ENCODE data around the gene ZNF221. TPM values are rescaled to one million over a fixed set of nuclear protein-coding genes. Genes with fewer than 3 reads are reported as not detected.

Gene ZNF221
- polyA plus RNA-seq, 2 of the 4 experiments (the other 2 are of a cell fraction), result 1.6 TPM

DNA sequence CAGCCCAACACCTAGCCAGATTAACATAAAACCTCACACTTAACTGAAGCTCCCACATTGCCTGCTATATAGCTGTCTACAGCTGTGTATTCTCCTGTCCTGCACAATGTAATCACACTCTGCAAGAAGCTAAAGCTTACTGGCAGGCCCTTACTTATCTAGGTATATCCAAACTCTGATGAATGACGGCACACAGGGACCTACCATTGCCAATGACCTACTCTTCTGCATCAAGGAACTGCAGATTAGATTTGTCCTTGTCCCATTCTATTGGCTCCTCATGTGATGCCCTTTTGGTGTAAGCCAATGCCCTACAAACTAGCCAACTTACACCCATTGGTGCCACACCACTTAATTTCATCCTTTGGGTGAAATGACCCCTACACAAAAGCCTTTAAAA lies 42.4 kb upstream of the ZNF221 start:
- ChIA-PET POLR2A (no interaction called here), CTCF (no interaction called here)
- FAIRE-seq (peak; percentile 23), DNase-seq (ENCODE audit: low read depth in 1 of 2, low spot score in 1 of 2) (no peak), ATAC-seq (no peak; a peak in 1 of 6 replicates)
- 4% methylated on average over 1 of the region's 1 CpG for WGBS (ENCODE audit: missing lambda C conversion rate)
- Histone ChIP-seq H3K4me2 (no peak overlapping the region), H3K4me3 (no peak overlapping the region), H3K27ac (no peak overlapping the region), H3K4me1 (no peaks in the 10 kb centered on the region), H3K9me3 (peaks cover 92% of the 10 kb centered on the region)
- TF ChIP-seq EP300 (IDR thresholded peaks at IDR 0.05) (no peak), HOXB5 (CRISPR knock-in tag; IDR thresholded peaks at IDR 0.05) (no peak), EHF (CRISPR knock-in tag; IDR thresholded peaks at IDR 0.05) (no peak), HOXA7 (CRISPR knock-in tag; IDR thresholded peaks at IDR 0.05) (no peak), JUN (IDR thresholded peaks at IDR 0.05) (no peak), CEBPB (IDR thresholded peaks at IDR 0.05) (no peak), RARB (CRISPR knock-in tag; IDR thresholded peaks at IDR 0.05) (no peak), ZFP36 (IDR thresholded peaks at IDR 0.05; ENCODE audit: borderline replicate concordance, partially characterized antibody) (no peak), POLR2A (IDR thresholded peaks at IDR 0.05; ENCODE audit: low read length) (no peak), POLR2AphosphoS2 (conservative IDR thresholded peaks at IDR 0.05; ENCODE audit: low read length) (no peak)
- TF ChIP-seq, protein P1, sequence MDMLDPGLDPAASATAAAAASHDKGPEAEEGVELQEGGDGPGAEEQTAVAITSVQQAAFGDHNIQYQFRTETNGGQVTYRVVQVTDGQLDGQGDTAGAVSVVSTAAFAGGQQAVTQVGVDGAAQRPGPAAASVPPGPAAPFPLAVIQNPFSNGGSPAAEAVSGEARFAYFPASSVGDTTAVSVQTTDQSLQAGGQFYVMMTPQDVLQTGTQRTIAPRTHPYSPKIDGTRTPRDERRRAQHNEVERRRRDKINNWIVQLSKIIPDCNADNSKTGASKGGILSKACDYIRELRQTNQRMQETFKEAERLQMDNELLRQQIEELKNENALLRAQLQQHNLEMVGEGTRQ (IDR thresholded peaks at IDR 0.05), result no peak

DNA sequence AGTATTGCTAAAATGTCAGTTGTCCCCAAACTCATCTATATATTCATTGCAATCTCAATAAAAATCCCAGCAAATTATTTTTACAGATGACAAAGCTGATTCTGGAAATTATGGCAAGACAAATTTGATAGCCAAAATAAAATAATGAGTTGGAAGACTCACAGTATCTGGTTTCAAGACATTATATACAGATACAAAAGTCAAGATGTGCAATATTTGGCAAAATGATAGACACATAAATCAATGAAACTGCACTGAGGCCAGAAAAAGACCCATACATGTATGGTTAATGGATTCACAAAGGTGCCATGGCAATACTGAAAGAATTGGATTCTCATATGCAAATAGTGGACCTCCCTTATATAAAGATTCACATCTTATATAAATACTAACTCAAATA lies 40.1 kb upstream of the ZNF221 start:
- no peak for TF ChIP-seq POLR2A (IDR thresholded peaks at IDR 0.05; ENCODE audit: low read length)
- no peak for FAIRE-seq
- peaks cover 92% of the 10 kb centered on the region for H3K9me3 ChIP-seq
- no peak overlapping the region for H3K4me2 ChIP-seq
- H3K27ac ChIP-seq, result no peak overlapping the region
- POLR2A ChIA-PET, result no interaction called here
- no peak for ATAC-seq
- DNase-seq (ENCODE audit: low read depth in 1 of 2, low spot score in 1 of 2), result no peak
- no peaks in the 10 kb centered on the region for H3K4me1 ChIP-seq
- no peak overlapping the region for H3K4me3 ChIP-seq
- CTCF ChIA-PET, result no interaction called here

DNA sequence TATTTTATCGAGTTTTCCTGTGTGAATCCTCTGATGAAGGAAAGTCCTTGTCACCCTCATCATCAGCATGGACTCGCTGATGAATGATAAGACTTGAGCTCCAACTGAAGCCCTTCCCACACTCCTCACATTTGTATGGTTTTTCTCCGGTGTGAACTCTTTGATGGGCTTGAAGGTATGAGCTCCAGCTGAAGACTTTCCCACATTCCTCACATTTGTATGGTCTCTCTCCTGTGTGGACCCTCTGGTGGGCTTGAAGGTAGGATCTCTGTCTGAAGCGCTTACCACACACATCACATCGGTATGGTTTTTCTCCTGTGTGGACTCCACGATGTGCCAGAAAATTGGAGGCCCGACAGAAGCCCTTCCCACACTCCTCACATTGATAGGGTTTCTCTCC lies 37.6 kb upstream of the ZNF221 start:
- FAIRE-seq, result no peak
- no peak overlapping the region for H3K4me3 ChIP-seq
- ChIA-PET CTCF (interaction anchor here (1.0 to 1.3 kb wide), 3 partner anchors 12 to 168 kb away, joined by 3 to 4 read pairs (median 3); no protein-coding TSS in a partner anchor), POLR2A (no interaction called here)
- peak in 1 of 2 experiments; percentile 27 for DNase-seq (ENCODE audit: low read depth in 1 of 2, low spot score in 1 of 2)
- TF ChIP-seq, protein P2, sequence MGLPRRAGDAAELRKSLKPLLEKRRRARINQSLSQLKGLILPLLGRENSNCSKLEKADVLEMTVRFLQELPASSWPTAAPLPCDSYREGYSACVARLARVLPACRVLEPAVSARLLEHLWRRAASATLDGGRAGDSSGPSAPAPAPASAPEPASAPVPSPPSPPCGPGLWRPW (IDR thresholded peaks at IDR 0.05), result no peak
- TF ChIP-seq, protein P3, sequence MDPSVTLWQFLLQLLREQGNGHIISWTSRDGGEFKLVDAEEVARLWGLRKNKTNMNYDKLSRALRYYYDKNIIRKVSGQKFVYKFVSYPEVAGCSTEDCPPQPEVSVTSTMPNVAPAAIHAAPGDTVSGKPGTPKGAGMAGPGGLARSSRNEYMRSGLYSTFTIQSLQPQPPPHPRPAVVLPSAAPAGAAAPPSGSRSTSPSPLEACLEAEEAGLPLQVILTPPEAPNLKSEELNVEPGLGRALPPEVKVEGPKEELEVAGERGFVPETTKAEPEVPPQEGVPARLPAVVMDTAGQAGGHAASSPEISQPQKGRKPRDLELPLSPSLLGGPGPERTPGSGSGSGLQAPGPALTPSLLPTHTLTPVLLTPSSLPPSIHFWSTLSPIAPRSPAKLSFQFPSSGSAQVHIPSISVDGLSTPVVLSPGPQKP (IDR thresholded peaks at IDR 0.05; ENCODE audit: low read depth, low read length), result no peak
- TF ChIP-seq JUN (IDR thresholded peaks at IDR 0.05) (no peak), TFCP2L1 (CRISPR knock-in tag; IDR thresholded peaks at IDR 0.05) (no peak), FOSB (CRISPR knock-in tag; IDR thresholded peaks at IDR 0.05) (no peak), EP300 (IDR thresholded peaks at IDR 0.05) (no peak), CHD4 (IDR thresholded peaks at IDR 0.05; ENCODE audit: borderline replicate concordance) (no peak), FOSL2 (IDR thresholded peaks at IDR 0.05) (no peak), FOSL2 (CRISPR knock-in tag; IDR thresholded peaks at IDR 0.05) (no peak), HEYL (CRISPR knock-in tag; IDR thresholded peaks at IDR 0.05) (no peak), MYC (IDR thresholded peaks at IDR 0.05; ENCODE audit: borderline replicate concordance, low read length) (no peak), HOXB5 (CRISPR knock-in tag; IDR thresholded peaks at IDR 0.05) (no peak), CBX8 (IDR thresholded peaks at IDR 0.05) (no peak), RCOR1 (IDR thresholded peaks at IDR 0.05; ENCODE audit: low read depth, low read length) (no peak), RNF2 (IDR thresholded peaks at IDR 0.05; ENCODE audit: borderline replicate concordance, low read depth) (no peak), MAZ (IDR thresholded peaks at IDR 0.05; ENCODE audit: borderline replicate concordance, low read depth, low read length) (no peak), NR3C1 (IDR thresholded peaks at IDR 0.05) (no peak)
- TF ChIP-seq, protein P4, sequence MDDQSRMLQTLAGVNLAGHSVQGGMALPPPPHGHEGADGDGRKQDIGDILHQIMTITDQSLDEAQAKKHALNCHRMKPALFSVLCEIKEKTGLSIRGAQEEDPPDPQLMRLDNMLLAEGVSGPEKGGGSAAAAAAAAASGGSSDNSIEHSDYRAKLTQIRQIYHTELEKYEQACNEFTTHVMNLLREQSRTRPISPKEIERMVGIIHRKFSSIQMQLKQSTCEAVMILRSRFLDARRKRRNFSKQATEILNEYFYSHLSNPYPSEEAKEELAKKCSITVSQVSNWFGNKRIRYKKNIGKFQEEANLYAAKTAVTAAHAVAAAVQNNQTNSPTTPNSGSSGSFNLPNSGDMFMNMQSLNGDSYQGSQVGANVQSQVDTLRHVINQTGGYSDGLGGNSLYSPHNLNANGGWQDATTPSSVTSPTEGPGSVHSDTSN (IDR thresholded peaks at IDR 0.05), result no peak
- TF ChIP-seq, protein P5, sequence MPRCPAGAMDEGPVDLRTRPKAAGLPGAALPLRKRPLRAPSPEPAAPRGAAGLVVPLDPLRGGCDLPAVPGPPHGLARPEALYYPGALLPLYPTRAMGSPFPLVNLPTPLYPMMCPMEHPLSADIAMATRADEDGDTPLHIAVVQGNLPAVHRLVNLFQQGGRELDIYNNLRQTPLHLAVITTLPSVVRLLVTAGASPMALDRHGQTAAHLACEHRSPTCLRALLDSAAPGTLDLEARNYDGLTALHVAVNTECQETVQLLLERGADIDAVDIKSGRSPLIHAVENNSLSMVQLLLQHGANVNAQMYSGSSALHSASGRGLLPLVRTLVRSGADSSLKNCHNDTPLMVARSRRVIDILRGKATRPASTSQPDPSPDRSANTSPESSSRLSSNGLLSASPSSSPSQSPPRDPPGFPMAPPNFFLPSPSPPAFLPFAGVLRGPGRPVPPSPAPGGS (IDR thresholded peaks at IDR 0.05), result no peak
- WGBS (ENCODE audit: missing lambda C conversion rate), result 89% methylated on average over 7 of the region's 7 CpGs
- no peak overlapping the region for H3K4me2 ChIP-seq
- no peak for ATAC-seq
- H3K27ac ChIP-seq, result no peak overlapping the region
- H3K4me1 ChIP-seq, result no peaks in the 10 kb centered on the region
- peaks cover 99% of the 10 kb centered on the region for H3K9me3 ChIP-seq

All from A549 (cell line).